RWPE2 (cell line): ENCODE measurements around the gene MALT1.
A peak's percentile ranks its signal among the peaks of the same experiment; 100 is the strongest.
"Not testable (repeated sequence)": the region's sequence is repeated elsewhere in the genome, so short reads cannot be mapped to it uniquely, and the experiment has no call there.

ENCODE experiments used
- ATAC-seq: fragments of 200-7000 bp; cut with Tn5 transposase; 3 replicates; pipeline ENCODE4 v1.9.1; 2021; ENCODE audit warnings: low read depth
- DNase-seq: peaks from one replicate; pipeline ENCODE4 v3.0.0-alpha.2; 2020; ENCODE audit warnings: low spot score
- H3K27ac ChIP-seq: fragments of 450-650 bp; 2 replicates; pipeline ENCODE4 v1.5.1; 2017; ENCODE audit warnings: mild to moderate bottlenecking; ENCODE audit not compliant: poor library complexity, severe bottlenecking
- H3K27me3 ChIP-seq: fragments of 250-450 bp; sonication (Bioruptor Pico); 2 replicates; pipeline ENCODE4 v1.5.1; 2021; ENCODE audit warnings: mild to moderate bottlenecking, moderate library complexity; ENCODE audit not compliant: insufficient read depth, poor library complexity, severe bottlenecking
- H3K36me3 ChIP-seq: fragments of 250-450 bp; sonication (Bioruptor Pico); 2 replicates; pipeline ENCODE4 v1.5.1; 2020; ENCODE audit warnings: low read depth, mild to moderate bottlenecking, moderate library complexity
- H3K4me1 ChIP-seq: fragments of 250-450 bp; sonication (Bioruptor Pico); 2 replicates; pipeline ENCODE4 v1.5.1; 2021; ENCODE audit warnings: mild to moderate bottlenecking, moderate library complexity; ENCODE audit not compliant: insufficient read depth, poor library complexity, severe bottlenecking
- H3K4me3 ChIP-seq: fragments of 250-450 bp; sonication (Bioruptor Pico); 2 replicates; pipeline ENCODE4 v1.5.1; 2021; ENCODE audit warnings: mild to moderate bottlenecking, moderate library complexity; ENCODE audit not compliant: severe bottlenecking
- H3K9me3 ChIP-seq: fragments of 250-450 bp; sonication (Bioruptor Pico); 2 replicates; pipeline ENCODE4 v1.5.1; 2021; ENCODE audit warnings: mild to moderate bottlenecking, moderate library complexity; ENCODE audit not compliant: severe bottlenecking
- CTCF ChIP-seq: fragments of 450-650 bp; IDR thresholded peaks from one replicate; pipeline ENCODE4 v1.5.1; 2017; ENCODE audit warnings: mild to moderate bottlenecking, moderate library complexity; ENCODE audit not compliant: poor library complexity, severe bottlenecking

MALT1 gene

GRCh38 chr18:58754544-58755068 lies 83.3 kb downstream of the MALT1 start:
- Histone ChIP-seq H3K27me3 (no peaks in the 10 kb centered on the region), H3K9me3 (no peaks in the 10 kb centered on the region), H3K27ac (peak overlapping the region; percentile 34), H3K36me3 (peaks cover 7% of the 10 kb centered on the region), H3K4me3 (no peak overlapping the region), H3K4me1 (peaks cover 24% of the 10 kb centered on the region)
- ATAC-seq (peak; percentile 17), DNase-seq (no peak)
- TF ChIP-seq CTCF, result no peak

DNA sequence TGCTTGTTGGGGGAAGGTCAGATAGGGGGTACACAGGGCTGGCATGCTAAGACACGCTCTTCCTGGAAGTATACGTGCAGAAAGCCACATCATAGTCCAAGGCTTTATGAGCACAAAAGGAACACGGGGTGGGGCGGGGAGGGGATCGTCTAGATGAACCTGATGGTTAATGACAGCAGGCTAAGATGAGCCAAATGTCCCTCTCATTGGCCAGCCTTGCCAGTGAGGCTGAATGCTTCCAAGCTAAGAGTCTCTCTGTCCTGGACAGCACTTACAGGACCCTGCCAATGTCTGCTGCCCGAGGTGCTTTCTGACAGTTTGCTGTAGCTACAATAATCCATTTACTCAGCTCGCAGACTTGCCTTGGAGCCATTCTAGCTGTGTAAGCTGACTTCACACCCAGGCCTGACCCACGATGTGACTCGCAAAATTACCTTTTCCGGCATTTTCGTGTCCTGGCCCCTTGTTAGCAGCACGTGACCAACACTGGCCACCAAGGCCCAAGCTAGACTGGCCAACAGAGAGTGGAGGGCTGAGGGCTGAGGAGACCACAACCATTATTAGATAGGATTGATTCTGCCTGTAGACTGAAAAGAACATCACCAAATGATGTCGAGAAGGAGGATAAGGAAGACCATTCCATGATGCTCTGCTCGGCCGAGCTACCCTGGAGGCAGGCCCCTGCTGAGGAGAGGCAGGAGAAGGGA lies 84.2 kb downstream of the MALT1 start:
- H3K36me3 ChIP-seq, result no peaks in the 10 kb centered on the region; the same call in 1 of the 2 replicates
- peak; percentile 64 for ATAC-seq

GRCh38 chr18:58756148-58756547 lies 84.9 kb downstream of the MALT1 start:
- H3K4me3 ChIP-seq, result no peak overlapping the region
- TF ChIP-seq CTCF, result no peak
- H3K27ac ChIP-seq, result no peak overlapping the region
- H3K27me3 ChIP-seq, result no peaks in the 10 kb centered on the region
- no peaks in the 10 kb centered on the region for H3K36me3 ChIP-seq
- ATAC-seq (no peak), DNase-seq (no peak)
- no peaks in the 10 kb centered on the region for H3K9me3 ChIP-seq
- H3K4me1 ChIP-seq, result peaks cover 24% of the 10 kb centered on the region

More for the DNA sequence above, 84.2 kb downstream of the MALT1 start:
- Histone ChIP-seq H3K4me3 (no peak overlapping the region), H3K9me3 (no peaks in the 10 kb centered on the region), H3K27me3 (no peaks in the 10 kb centered on the region), H3K27ac (peak overlapping the region; percentile 34), H3K4me1 (peaks cover 24% of the 10 kb centered on the region)
- DNase-seq, result no peak
- TF ChIP-seq CTCF, result no peak

- Histone ChIP-seq H3K4me1 (peaks cover 24% of the 10 kb centered on the region), H3K36me3 (no peaks in the 10 kb centered on the region), H3K27ac (no peak overlapping the region), H3K27me3 (no peaks in the 10 kb centered on the region), H3K9me3 (no peaks in the 10 kb centered on the region), H3K4me3 (no peak overlapping the region)
- no peak for DNase-seq
- no peak for ATAC-seq
- TF ChIP-seq CTCF, result no peak
These were observed 85.5 kb downstream of the MALT1 start for GRCh38 chr18:58756596-58757240.

DNA sequence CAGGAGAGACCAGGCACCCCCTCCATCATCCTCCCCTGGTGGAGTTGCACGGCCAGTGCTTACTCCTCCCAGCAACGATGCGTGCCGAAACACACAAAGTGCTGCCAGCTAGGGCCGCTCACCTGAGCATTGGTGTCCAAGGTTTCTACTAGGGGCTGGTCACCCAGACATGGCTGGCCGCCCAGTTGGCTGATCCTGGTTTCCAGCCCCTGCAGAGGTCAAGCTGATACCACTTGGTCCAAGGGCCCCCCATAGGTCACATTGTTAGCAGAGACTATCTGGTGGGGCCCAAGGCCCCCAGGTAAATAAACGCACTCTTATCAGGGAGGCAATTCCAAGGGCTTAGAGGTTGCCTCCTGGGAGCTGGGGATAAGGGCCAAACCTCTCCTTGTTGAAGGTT lies 86.1 kb downstream of the MALT1 start:
- peaks cover 24% of the 10 kb centered on the region for H3K4me1 ChIP-seq
- not testable (repeated sequence) for H3K9me3 ChIP-seq, DNase-seq, H3K4me3 ChIP-seq, ATAC-seq, H3K27ac ChIP-seq, H3K36me3 ChIP-seq, H3K27me3 ChIP-seq
